ENCODE data around the gene COL18A1.

GRCh38 chr21:45387506-45387905 is 17.5 kb upstream of the COL18A1 start:
- TF ChIP-seq POLR2A (IDR thresholded peaks at IDR 0.05; ENCODE audit: low read length): no peak
- TF ChIP-seq GATA1 (IDR thresholded peaks at IDR 0.05; ENCODE audit: low read depth, low read length): no peak

Measured in erythroblast (primary cell).